Measurements from ENCODE around the gene ATP5PD. TPM values are rescaled to one million over a fixed set of nuclear protein-coding genes. Genes with fewer than 3 reads are reported as not detected.

ATP5PD gene
- total RNA-seq, 1 donor: 278 TPM

DNA sequence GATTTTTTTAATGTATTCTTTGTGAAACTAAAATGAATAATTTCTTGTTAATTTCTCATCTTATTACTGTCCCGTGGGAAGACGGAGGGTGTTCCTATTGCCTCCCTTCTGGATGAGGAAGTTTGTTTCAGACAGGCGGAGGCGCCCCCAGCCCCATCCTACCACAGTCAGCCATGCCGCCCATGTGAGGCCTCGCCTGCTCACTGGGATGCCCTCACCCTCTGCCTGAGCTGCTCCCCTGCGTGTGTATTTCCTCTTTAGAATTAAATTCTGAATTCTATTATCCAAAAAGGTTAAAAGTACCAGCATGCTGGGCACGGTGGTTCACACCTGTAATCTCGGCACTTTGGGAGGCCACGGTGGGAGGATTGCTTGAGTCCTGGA lies 14.3 kb upstream of the ATP5PD start:
- no peaks in the 10 kb centered on the region for H3K9me3 ChIP-seq (ENCODE audit: low read depth, low read length)
- no peaks in the 10 kb centered on the region for H3K27me3 ChIP-seq (ENCODE audit: insufficient read depth, low read length)
- no peak for DNase-seq (ENCODE audit: insufficient read length, low spot score, missing footprints)
- H3K79me2 ChIP-seq (ENCODE audit: insufficient read depth, low read length): no peaks in the 10 kb centered on the region
- H3K36me3 ChIP-seq (ENCODE audit: insufficient read depth, low read length): peaks cover 51% of the 10 kb centered on the region
- no peak overlapping the region for H3K4me3 ChIP-seq (ENCODE audit: insufficient read depth, low read length)
- H3K27ac ChIP-seq (ENCODE audit: low read depth, low read length): peak overlapping the region; percentile 60
- peaks cover 5% of the 10 kb centered on the region for H4K20me1 ChIP-seq (ENCODE audit: insufficient read depth, low read length)
- H2AFZ ChIP-seq (ENCODE audit: low read length): no peak overlapping the region
- TF ChIP-seq, protein P1, sequence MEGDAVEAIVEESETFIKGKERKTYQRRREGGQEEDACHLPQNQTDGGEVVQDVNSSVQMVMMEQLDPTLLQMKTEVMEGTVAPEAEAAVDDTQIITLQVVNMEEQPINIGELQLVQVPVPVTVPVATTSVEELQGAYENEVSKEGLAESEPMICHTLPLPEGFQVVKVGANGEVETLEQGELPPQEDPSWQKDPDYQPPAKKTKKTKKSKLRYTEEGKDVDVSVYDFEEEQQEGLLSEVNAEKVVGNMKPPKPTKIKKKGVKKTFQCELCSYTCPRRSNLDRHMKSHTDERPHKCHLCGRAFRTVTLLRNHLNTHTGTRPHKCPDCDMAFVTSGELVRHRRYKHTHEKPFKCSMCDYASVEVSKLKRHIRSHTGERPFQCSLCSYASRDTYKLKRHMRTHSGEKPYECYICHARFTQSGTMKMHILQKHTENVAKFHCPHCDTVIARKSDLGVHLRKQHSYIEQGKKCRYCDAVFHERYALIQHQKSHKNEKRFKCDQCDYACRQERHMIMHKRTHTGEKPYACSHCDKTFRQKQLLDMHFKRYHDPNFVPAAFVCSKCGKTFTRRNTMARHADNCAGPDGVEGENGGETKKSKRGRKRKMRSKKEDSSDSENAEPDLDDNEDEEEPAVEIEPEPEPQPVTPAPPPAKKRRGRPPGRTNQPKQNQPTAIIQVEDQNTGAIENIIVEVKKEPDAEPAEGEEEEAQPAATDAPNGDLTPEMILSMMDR (IDR thresholded peaks at IDR 0.05; ENCODE audit: extremely low read depth, low read depth, low read length): no peak
- H3K4me2 ChIP-seq (ENCODE audit: insufficient read depth, low read length): no peak overlapping the region
- peaks cover 14% of the 10 kb centered on the region for H3K4me1 ChIP-seq (ENCODE audit: insufficient read depth, low read length)

DNA sequence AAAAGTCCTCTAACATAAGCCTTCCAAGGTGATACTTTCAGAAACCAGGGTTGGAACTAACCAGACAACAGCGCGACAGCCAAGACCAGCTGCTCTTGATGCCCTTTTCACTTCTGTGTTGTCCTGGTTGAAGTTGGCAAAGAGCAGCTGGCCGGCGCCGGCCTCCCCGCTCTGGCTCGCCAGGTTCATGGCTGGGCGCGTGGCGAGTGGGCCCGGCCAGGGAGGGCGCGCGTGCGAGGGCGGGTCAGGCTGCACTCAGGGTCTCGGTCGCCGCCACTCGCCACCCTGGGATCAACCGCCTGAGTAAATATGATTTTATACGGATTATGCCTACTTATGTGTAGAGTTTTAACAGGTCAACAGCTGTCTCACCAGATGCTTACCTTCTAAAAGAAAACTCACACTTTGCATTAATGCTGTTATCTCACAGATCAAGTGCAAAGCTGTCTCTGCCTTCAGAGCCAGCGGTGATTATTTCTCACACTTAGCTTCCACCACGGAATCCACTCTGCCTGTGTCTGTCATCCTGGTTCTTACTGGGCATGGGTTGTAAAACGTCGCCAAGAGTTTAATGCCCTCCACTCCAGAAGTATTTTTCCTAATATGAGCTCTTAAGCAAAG lies 13.8 kb upstream of the ATP5PD start:
- Histone ChIP-seq H2AFZ (ENCODE audit: low read length) (no peak overlapping the region), H3K27me3 (ENCODE audit: insufficient read depth, low read length) (no peaks in the 10 kb centered on the region), H3K4me3 (ENCODE audit: insufficient read depth, low read length) (no peak overlapping the region), H3K4me2 (ENCODE audit: insufficient read depth, low read length) (no peak overlapping the region), H3K36me3 (ENCODE audit: insufficient read depth, low read length) (peaks cover 53% of the 10 kb centered on the region), H4K20me1 (ENCODE audit: insufficient read depth, low read length) (peaks cover 5% of the 10 kb centered on the region), H3K4me1 (ENCODE audit: insufficient read depth, low read length) (peaks cover 14% of the 10 kb centered on the region), H3K9me3 (ENCODE audit: low read depth, low read length) (no peaks in the 10 kb centered on the region), H3K27ac (ENCODE audit: low read depth, low read length) (peak overlapping the region; percentile 60), H3K79me2 (ENCODE audit: insufficient read depth, low read length) (no peaks in the 10 kb centered on the region)
- TF ChIP-seq, protein P1 (IDR thresholded peaks at IDR 0.05; ENCODE audit: extremely low read depth, low read depth, low read length): no peak
- peak; percentile 34 for DNase-seq (ENCODE audit: insufficient read length, low spot score, missing footprints)

DNA sequence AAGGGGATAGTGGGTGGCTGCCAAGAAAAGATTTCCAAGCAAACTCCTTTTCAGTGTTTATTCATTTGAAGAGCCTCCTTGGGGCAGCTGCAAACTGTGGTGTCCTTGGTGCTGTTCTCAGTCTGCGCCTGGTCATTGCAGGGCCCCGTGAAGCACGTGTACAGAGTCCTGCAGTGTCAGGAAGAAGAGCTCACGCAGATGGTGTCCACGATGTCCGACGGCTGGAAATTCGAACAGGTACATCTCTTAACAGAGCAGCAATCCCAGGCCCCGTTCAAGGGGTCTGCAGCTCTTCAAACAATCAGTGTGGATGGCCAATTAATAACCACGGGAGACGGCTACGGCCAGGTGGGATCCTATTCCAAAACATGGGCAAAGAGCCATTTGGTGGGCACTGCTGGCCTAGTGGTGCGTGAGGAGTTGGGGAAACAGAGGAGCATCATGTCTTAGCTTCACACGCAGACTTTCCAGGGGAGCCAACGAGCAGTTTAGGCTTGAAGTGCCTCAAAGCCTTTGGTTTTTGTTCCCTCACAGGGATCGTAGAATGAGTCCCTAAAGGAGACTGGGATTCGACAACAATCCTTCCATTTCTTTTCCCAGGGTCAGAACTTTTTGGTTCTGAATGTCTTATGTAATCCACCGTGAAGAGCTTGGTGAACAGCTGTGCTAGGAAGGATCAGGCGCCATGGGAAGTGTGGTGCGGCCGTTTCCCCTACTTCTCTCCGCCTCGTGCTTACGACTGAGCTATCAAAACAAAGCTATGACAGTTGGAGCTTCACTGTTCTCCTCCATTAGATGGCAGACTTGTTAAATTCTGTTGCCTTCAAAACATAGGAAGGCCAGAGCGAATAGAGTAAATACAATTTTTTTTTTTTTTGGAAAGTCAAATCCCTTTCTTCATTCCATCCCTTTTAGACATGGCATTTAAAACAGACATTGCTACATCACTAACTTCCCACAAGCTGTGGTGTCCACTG lies 12.9 kb upstream of the ATP5PD start:
- Histone ChIP-seq H3K4me2 (ENCODE audit: insufficient read depth, low read length) (peak overlapping the region; percentile 29), H3K9me3 (ENCODE audit: low read depth, low read length) (no peaks in the 10 kb centered on the region), H3K36me3 (ENCODE audit: insufficient read depth, low read length) (peaks cover 54% of the 10 kb centered on the region), H3K27me3 (ENCODE audit: insufficient read depth, low read length) (no peaks in the 10 kb centered on the region), H3K4me1 (ENCODE audit: insufficient read depth, low read length) (peaks cover 14% of the 10 kb centered on the region), H3K27ac (ENCODE audit: low read depth, low read length) (peak overlapping the region; percentile 60), H3K4me3 (ENCODE audit: insufficient read depth, low read length) (no peak overlapping the region), H4K20me1 (ENCODE audit: insufficient read depth, low read length) (peaks cover 7% of the 10 kb centered on the region), H3K79me2 (ENCODE audit: insufficient read depth, low read length) (no peaks in the 10 kb centered on the region), H2AFZ (ENCODE audit: low read length) (peak overlapping the region; percentile 45)
- TF ChIP-seq, protein P1 (IDR thresholded peaks at IDR 0.05; ENCODE audit: extremely low read depth, low read depth, low read length): peak; percentile 69
- DNase-seq (ENCODE audit: insufficient read length, low spot score, missing footprints): peak; percentile 98

DNA sequence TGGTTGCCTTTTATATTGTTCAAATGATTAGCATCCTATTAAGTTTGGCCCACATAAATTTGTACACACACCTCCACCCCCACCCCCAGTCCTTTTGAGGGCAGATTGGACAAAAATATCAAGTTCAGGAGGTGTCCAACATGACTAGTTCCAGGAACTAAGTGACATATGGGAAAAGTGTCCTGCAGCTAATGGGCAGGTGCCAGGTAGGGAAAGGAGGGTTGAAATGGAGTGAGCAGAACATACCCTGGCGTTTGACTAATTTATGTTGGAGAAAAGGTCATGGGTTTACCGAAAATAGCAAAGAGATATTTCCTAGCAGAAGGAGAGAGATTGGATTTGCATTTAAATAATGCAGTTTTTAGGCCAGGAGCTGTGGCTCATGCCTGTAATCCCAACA lies 5.2 kb upstream of the ATP5PD start:
- TF ChIP-seq, protein P1 (IDR thresholded peaks at IDR 0.05; ENCODE audit: extremely low read depth, low read depth, low read length): no peak
- Histone ChIP-seq H2AFZ (ENCODE audit: low read length) (no peak overlapping the region), H4K20me1 (ENCODE audit: insufficient read depth, low read length) (peaks cover 2% of the 10 kb centered on the region), H3K4me1 (ENCODE audit: insufficient read depth, low read length) (peaks cover 14% of the 10 kb centered on the region), H3K27me3 (ENCODE audit: insufficient read depth, low read length) (no peaks in the 10 kb centered on the region), H3K79me2 (ENCODE audit: insufficient read depth, low read length) (peaks cover 23% of the 10 kb centered on the region), H3K9me3 (ENCODE audit: low read depth, low read length) (no peaks in the 10 kb centered on the region), H3K36me3 (ENCODE audit: insufficient read depth, low read length) (peaks cover 45% of the 10 kb centered on the region), H3K4me3 (ENCODE audit: insufficient read depth, low read length) (no peak overlapping the region), H3K4me2 (ENCODE audit: insufficient read depth, low read length) (no peak overlapping the region), H3K27ac (ENCODE audit: low read depth, low read length) (no peak overlapping the region)
- peak; percentile 38 for DNase-seq (ENCODE audit: insufficient read length, low spot score, missing footprints)
